HUES6 (cell line): ENCODE data around the gene TVP23C.
"Not testable (repeated sequence)": the region's sequence is repeated elsewhere in the genome, so short reads cannot be mapped to it uniquely, and the experiment has no call there.

Experiments used
- H3K27ac ChIP-seq: 2 replicates; pipeline ENCODE4 v1.7.0; 2013; ENCODE audit warnings: low read depth, mild to moderate bottlenecking, low read length, inconsistent platforms
- H3K27me3 ChIP-seq: 2 replicates; pipeline ENCODE4 v1.6.1; 2013; ENCODE audit warnings: low read length; ENCODE audit not compliant: control insufficient read depth, insufficient read depth
- H3K36me3 ChIP-seq: 2 replicates; pipeline ENCODE4 v1.6.1; 2013; ENCODE audit warnings: low read length; ENCODE audit not compliant: control insufficient read depth, insufficient read depth
- H3K4me1 ChIP-seq: 2 replicates; pipeline ENCODE4 v1.6.1; 2013; ENCODE audit warnings: low read length; ENCODE audit not compliant: control insufficient read depth, insufficient read depth
- H3K4me3 ChIP-seq: 2 replicates; pipeline ENCODE4 v1.5.1; 2013; ENCODE audit warnings: low read depth, low read length
- H3K9ac ChIP-seq: one replicate; pipeline ENCODE4 v1.6.1; 2013; ENCODE audit warnings: mild to moderate bottlenecking, low read length
- H3K9me3 ChIP-seq: 2 replicates; pipeline ENCODE4 v1.6.1; 2013; ENCODE audit warnings: low read depth, low read length; ENCODE audit not compliant: control insufficient read depth, insufficient read depth

Gene TVP23C

DNA sequence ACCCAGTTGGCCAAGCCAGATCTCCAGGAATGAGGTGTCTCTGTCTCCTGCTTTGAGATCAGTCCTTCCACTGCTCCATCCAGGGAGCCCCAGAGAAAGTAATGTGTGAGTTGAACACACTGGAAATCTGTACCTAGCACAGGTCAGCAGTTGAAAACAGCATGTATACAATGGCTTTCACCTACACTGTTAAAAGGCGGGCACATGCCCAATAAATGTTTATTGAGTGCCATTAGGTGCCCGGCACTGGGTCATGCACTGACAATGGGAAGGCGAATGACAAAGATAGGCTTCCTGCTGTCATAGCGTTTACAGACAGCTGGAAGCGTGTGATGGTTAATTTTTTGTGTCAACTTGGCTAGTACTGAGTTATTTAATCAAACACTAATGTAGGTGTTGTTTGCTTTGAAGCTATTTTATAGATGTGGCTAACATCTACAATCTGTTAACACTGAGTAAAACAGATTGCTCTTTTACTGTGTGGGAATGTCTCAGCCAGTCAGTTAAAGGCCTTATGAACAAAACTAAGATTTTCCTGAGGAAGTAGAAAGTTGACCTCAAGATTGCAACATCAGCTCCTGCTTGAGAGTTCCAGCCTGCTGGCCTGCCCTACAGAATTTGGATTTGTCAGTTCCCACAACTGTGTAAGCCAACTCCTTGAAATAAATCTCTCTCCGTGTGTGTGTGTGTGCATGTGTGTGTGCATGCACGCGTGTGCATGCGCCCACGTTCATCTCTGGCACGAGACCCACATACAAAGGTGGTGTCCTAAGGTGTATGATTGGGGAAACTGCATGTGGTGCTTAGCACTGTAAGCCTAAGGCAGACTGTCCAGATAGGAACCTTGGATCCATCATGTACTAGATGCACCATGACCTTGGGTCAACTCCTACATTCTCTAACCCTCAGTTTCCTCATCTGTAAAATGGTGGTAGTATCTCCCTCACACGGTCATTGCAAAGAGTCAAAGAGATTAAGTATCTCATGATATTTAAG, 38.0 kb downstream of the TVP23C start:
- not testable (repeated sequence) for H3K36me3 ChIP-seq, H3K4me3 ChIP-seq, H3K27me3 ChIP-seq, H3K4me1 ChIP-seq, H3K27ac ChIP-seq, H3K9me3 ChIP-seq, H3K9ac ChIP-seq

- Histone ChIP-seq H3K4me3 (no peak overlapping the region), H3K36me3 (peaks cover 63% of the 10 kb centered on the region), H3K9ac (no peak overlapping the region)
These were observed 47.1 kb downstream of the TVP23C start for GRCh38 chr17:15516150-15516549.

GRCh38 chr17:15514469-15514868, 48.8 kb downstream of the TVP23C start:
- Histone ChIP-seq H3K9me3 (no peaks in the 10 kb centered on the region), H3K4me1 (no peaks in the 10 kb centered on the region), H3K4me3 (no peak overlapping the region), H3K9ac (no peak overlapping the region), H3K36me3 (peaks cover 70% of the 10 kb centered on the region), H3K27me3 (no peaks in the 10 kb centered on the region), H3K27ac (no peak overlapping the region)

More at GRCh38 chr17:15516150-15516549, 47.1 kb downstream of the TVP23C start:
- Histone ChIP-seq H3K9me3 (no peaks in the 10 kb centered on the region), H3K27ac (no peak overlapping the region), H3K27me3 (no peaks in the 10 kb centered on the region), H3K4me1 (no peaks in the 10 kb centered on the region)

DNA sequence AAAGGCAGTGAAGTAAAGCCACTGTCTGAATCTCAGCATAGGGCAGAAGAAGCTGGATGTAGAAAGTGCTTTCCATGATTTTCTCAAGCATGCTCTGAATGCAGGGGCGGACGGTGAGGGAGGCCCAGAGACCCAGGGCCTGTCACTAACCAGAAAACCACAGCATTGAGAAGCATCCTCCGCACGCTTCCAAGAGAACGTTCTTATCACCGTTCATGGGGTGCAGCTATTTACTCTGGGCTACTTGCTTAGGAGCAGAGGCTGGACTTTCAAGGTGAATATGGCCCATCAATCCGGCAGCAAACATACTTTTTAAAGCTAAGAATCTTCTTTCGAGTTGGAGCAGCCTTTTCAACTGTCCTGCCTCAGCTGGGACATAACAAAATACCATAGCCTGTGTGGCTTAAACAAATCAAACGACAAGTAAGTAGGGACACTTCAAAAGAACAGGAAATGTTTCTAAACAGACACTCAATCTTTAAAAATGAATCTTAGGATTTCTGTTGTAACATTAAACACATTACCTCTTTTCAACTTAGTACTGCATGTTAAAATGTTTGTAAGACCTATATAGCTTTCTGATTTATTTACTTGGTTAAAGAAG, 49.3 kb downstream of the TVP23C start:
- peaks cover 69% of the 10 kb centered on the region for H3K36me3 ChIP-seq
- H3K4me1 ChIP-seq = no peaks in the 10 kb centered on the region
- H3K4me3 ChIP-seq = no peak overlapping the region
- no peak overlapping the region for H3K9ac ChIP-seq
- no peaks in the 10 kb centered on the region for H3K9me3 ChIP-seq
- H3K27me3 ChIP-seq = no peaks in the 10 kb centered on the region
- H3K27ac ChIP-seq = no peak overlapping the region

DNA sequence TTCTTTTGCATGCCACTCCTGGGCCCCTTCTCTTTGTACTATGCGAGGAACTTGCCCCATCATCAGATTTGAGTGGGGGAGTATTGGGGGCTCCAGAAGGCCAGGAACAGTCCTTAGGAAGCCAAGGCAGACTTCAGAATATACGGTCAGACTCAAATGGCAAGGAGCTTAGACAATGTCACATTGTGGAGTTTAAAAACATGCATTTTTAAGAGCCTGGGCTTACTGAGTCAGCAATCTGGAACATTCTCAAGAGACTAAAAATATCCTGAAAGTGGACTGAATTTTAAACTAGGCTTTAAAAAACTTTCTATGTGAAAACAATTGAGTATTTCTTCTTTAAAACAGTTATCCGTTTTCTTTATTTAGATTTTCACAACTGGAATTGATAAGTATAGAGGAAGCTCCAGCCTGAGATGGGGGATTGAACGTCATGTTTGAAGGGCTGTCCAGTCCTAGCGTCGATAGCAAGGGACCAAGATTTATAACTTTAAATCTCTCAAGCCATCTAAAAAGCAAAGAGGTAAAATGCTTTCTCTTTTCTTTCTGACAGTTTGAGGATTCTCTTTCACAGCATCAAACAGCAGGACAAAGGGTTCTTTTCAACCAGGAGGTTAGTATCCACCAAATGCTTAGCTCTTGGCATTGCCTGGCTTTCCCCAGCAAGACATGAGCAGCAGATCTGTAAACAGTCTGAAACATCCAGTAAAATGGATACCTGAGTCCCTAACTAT, 50.1 kb downstream of the TVP23C start:
- Histone ChIP-seq H3K27ac (no peak overlapping the region), H3K4me1 (no peaks in the 10 kb centered on the region), H3K9me3 (no peaks in the 10 kb centered on the region), H3K36me3 (peaks cover 66% of the 10 kb centered on the region), H3K9ac (no peak overlapping the region), H3K4me3 (no peak overlapping the region), H3K27me3 (no peaks in the 10 kb centered on the region)

DNA sequence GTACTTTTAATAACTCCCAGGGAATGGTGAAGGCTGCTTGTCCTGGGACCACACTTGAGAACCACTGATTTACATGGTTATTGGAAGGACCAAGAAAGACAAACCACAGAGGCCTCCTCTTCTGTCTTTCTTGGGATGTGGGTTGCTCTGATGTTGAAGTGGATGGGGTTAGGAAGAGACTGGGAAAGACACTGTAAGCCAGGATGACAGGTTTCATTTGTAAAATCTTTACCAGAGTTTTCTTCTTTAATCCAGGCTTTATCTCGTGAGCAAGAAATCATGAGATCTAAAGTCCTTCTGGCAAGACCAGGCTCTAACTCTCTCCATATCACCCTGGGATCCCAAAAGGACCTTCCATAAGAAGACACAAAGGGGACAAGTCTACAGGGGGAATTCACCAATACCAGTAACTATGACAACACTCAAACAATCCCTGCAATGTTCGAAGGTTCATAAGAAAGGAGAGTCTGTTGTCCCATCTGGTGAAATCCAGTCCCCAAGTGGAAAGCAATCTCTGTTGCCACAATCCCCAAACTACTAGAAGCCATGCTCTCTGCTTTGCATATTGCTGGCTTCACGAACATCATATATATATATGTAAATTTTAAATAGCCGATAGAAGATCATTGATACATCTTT, 51.1 kb downstream of the TVP23C start:
- Histone ChIP-seq H3K9me3 (no peaks in the 10 kb centered on the region), H3K27me3 (no peaks in the 10 kb centered on the region), H3K36me3 (peaks cover 62% of the 10 kb centered on the region), H3K9ac (no peak overlapping the region), H3K27ac (no peak overlapping the region), H3K4me1 (no peaks in the 10 kb centered on the region), H3K4me3 (no peak overlapping the region)

GRCh38 chr17:15511142-15511541, 52.1 kb downstream of the TVP23C start:
- H3K27ac ChIP-seq = no peak overlapping the region
- no peaks in the 10 kb centered on the region for H3K4me1 ChIP-seq
- H3K9me3 ChIP-seq = no peaks in the 10 kb centered on the region
- H3K9ac ChIP-seq = no peak overlapping the region
- H3K4me3 ChIP-seq = no peak overlapping the region
- no peaks in the 10 kb centered on the region for H3K27me3 ChIP-seq
- H3K36me3 ChIP-seq = peaks cover 58% of the 10 kb centered on the region

DNA sequence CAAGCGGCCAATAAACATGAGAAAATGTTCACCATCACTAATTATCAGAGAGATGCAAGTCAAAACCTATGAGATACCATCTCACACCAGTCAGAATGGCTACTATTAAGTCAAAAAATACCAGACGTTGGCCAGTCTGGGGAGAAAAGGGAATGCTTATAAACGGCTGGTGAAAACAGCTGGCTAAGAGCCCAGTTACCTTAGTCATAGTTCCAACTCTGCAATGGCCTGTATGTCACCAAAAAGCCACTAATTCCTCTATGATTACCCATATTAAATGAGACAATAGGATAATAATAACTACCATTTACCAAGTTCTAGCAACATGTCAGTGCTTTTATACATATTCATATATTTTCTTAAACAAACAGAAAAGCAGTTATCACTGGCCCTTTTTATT, 52.9 kb downstream of the TVP23C start:
- Histone ChIP-seq H3K27me3 (no peaks in the 10 kb centered on the region), H3K4me3 (no peak overlapping the region), H3K9me3 (no peaks in the 10 kb centered on the region), H3K27ac (no peak overlapping the region), H3K36me3 (peaks cover 50% of the 10 kb centered on the region), H3K4me1 (no peaks in the 10 kb centered on the region), H3K9ac (no peak overlapping the region)

GRCh38 chr17:15509095-15509494, 54.2 kb downstream of the TVP23C start:
- Histone ChIP-seq H3K4me1 (no peaks in the 10 kb centered on the region), H3K27ac (no peak overlapping the region), H3K4me3 (no peak overlapping the region), H3K27me3 (no peaks in the 10 kb centered on the region), H3K36me3 (peaks cover 37% of the 10 kb centered on the region), H3K9ac (no peak overlapping the region), H3K9me3 (no peaks in the 10 kb centered on the region)

DNA sequence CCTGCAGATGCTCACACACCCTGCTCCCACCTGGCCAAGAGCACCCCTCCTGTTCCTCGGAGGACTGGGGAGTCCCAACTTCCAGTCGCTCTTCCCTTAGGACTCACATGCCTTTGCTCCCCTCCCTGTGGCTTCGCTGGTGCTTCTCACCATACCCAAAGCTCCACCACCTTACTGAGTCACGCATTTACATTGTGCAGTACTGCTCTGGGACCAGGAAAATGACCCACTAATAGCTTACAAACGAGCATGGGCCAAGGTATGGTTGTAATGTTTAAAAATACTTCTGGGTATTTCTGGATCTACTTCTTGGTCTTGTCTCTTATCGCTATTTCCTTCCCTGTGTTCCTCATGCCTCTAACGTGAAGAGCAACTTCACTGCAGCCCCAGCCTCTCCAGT, 54.8 kb downstream of the TVP23C start:
- Histone ChIP-seq H3K4me3 (no peak overlapping the region), H3K27me3 (no peaks in the 10 kb centered on the region), H3K9ac (no peak overlapping the region), H3K27ac (no peak overlapping the region), H3K4me1 (no peaks in the 10 kb centered on the region), H3K36me3 (peaks cover 31% of the 10 kb centered on the region), H3K9me3 (no peaks in the 10 kb centered on the region)
